Ishikawa (cell line): ENCODE data around the gene UTP11.

Experiments used
- CEBPB ChIP-seq: IDR thresholded peaks from 2 replicates; pipeline ENCODE4 v1.6.1; 2012
- CREB1 ChIP-seq: IDR thresholded peaks from 2 replicates; pipeline ENCODE4 v1.6.1; 2012; ENCODE audit warnings: low read depth
- EGR1 ChIP-seq: IDR thresholded peaks from 2 replicates; pipeline ENCODE4 v1.6.1; 2012
- EP300 ChIP-seq: IDR thresholded peaks from 2 replicates; pipeline ENCODE4 v1.6.1; 2012; ENCODE audit warnings: borderline replicate concordance
- FOXM1 ChIP-seq: IDR thresholded peaks from 2 replicates; pipeline ENCODE4 v1.6.1; 2012; ENCODE audit warnings: low read depth, borderline replicate concordance
- MAX ChIP-seq: IDR thresholded peaks from 2 replicates; pipeline ENCODE4 v1.6.1; 2012
- NFIC ChIP-seq: IDR thresholded peaks from 2 replicates; pipeline ENCODE4 v1.6.1; 2012
- RAD21 ChIP-seq: IDR thresholded peaks from 2 replicates; pipeline ENCODE4 v1.6.1; 2012; ENCODE audit warnings: low read depth
- REST ChIP-seq: IDR thresholded peaks from 2 replicates; pipeline ENCODE4 v1.6.1; 2012; ENCODE audit warnings: low read depth, mild to moderate bottlenecking
- TAF1 ChIP-seq: IDR thresholded peaks from 2 replicates; pipeline ENCODE4 v1.6.1; 2012; ENCODE audit warnings: low read depth, mild to moderate bottlenecking
- TCF12 ChIP-seq: IDR thresholded peaks from 2 replicates; pipeline ENCODE4 v1.6.1; 2012; ENCODE audit warnings: low read depth
- TEAD4 ChIP-seq: IDR thresholded peaks from 2 replicates; pipeline ENCODE4 v1.6.1; 2012
- USF1 ChIP-seq: IDR thresholded peaks from 2 replicates; pipeline ENCODE4 v1.6.1; 2012
- YY1 ChIP-seq: IDR thresholded peaks from 2 replicates; pipeline ENCODE4 v1.6.1; 2012; ENCODE audit warnings: low read depth
- ZBTB7A ChIP-seq: IDR thresholded peaks from 2 replicates; pipeline ENCODE4 v1.6.1; 2012; ENCODE audit warnings: low read depth

The UTP11 gene

GRCh38 chr1:38055398-38055797 lies 42.9 kb downstream of the UTP11 start:
- TF ChIP-seq TEAD4 (no peak), CEBPB (no peak), RAD21 (no peak), NFIC (no peak), MAX (no peak), TAF1 (no peak), EP300 (no peak), REST (no peak), TCF12 (no peak)

GRCh38 chr1:38055965-38056364 lies 43.4 kb downstream of the UTP11 start:
- TF ChIP-seq USF1 (no peak), CEBPB (no peak), MAX (no peak), EP300 (no peak)

- no peak for TF ChIP-seq TCF12
Measured at GRCh38 chr1:38059635-38060250, 47.2 kb downstream of the UTP11 start.

- no peak for TF ChIP-seq NFIC
- TF ChIP-seq EGR1: no peak
- TF ChIP-seq TEAD4: no peak
- no peak for TF ChIP-seq MAX
- no peak for TF ChIP-seq EP300
- TF ChIP-seq CREB1: no peak
- TF ChIP-seq TAF1: no peak
- TF ChIP-seq TCF12: no peak
- no peak for TF ChIP-seq FOXM1
- TF ChIP-seq YY1: no peak
Measured at GRCh38 chr1:38060498-38060897, 48.0 kb downstream of the UTP11 start.

- TF ChIP-seq EP300: no peak
- no peak for TF ChIP-seq ZBTB7A
- TF ChIP-seq NFIC: no peak
- TF ChIP-seq EGR1: no peak
- no peak for TF ChIP-seq FOXM1
- no peak for TF ChIP-seq YY1
- TF ChIP-seq TAF1: no peak
- no peak for TF ChIP-seq MAX
- no peak for TF ChIP-seq TCF12
Measured at GRCh38 chr1:38061290-38061689, 48.8 kb downstream of the UTP11 start.

- TF ChIP-seq FOXM1 (no peak), EGR1 (no peak), ZBTB7A (no peak), EP300 (no peak), TEAD4 (no peak), REST (no peak), MAX (no peak), TAF1 (no peak), CEBPB (no peak), YY1 (no peak), USF1 (no peak)
Measured at GRCh38 chr1:38061883-38062328, 49.4 kb downstream of the UTP11 start.
